GM19455 (cell line): Measurements from ENCODE around the gene HTD2.

Experiments
- ATAC-seq: cut with Tn5 transposase; IDR thresholded peaks from one replicate; pipeline ENCODE4 v1.9.1; 2021; ENCODE audit not compliant: unreplicated experiment

HTD2 gene

DNA sequence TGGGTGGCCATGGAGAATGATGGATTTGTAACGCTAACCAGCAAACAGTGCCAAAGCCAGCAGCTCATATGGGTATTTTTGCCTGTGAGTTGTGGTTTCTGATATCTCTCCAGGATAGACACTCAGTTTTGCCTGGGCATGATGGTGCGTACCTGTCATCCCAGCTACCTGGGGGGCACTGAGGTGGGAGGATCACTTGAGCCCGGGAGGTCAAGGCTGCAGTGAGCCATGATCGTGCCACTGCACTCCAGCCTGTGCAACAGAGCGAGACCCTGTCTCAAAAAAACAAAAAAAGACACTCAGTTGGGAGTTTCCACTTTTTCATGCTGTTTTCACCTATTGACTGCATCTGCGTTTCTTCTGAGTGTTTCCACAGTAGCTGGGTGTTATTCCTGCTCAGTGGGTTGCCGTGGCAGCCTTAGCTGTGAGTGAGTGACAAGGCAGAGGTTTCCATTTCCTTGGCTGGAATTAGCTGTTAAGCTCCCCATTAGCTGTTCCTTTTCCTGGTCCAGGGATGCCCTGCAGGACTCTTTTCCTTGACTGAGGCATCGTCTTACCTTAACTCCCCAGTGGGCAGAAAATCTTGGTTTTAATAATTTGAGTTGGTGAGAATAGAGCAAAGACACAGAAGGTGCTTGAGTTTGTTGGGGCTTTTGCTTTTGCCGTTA lies 14.5 kb upstream of the HTD2 start:
- no peak for ATAC-seq

DNA sequence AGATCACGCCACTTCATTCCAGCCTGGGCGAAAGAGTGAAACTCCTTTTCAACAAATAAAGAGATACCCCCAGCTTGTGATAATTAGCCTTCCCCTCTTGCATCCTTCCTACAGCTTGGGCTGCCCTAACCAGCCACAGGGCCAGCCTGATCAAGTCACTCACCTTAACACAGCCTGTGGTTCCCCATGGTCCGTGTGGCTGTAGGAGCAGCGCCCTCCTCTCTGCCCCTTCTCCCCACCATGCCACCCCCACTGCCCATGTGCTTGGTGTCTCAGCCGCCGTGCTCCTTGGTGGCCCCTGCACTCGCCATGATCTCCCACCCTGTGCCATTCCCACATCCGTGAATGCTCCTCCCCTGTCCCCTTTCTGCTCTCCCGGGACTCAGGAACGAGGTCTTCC lies 13.5 kb upstream of the HTD2 start:
- ATAC-seq = no peak

DNA sequence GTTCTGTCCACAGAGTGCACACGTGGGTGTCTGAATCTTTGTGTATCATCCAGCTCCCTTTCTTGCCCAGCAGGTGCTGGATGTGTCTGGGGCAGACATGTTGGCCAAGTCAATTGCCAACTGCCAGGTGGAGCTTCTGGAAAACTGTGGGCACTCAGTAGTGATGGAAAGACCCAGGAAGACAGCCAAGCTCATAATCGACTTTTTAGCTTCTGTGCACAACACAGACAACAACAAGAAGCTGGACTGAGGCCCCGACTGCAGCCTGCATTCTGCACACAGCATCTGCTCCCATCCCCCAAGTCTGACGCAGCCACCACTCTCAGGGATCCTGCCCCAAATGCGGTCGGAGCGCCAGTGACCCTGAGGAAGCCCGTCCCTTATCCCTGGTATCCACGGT lies 12.8 kb upstream of the HTD2 start:
- ATAC-seq = no peak

DNA sequence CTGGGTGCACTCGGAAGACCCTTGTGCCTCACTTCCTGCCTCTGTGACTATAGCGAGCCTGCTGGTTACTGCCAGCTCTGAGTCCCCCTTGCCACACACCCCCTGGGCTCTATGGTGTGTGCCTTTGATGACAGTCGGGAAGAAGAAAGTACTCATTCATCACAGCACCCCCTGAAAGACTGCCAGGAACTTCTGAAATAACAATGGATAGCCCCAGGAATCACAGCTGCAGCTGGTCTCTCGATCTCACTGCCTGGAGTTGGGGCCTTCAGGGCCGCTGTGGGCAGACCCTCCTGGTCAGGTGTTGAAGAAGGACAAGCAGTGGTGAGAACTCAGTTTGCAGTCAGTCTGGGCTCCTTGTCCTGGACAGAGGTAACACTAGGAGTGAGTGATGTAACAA lies 10.1 kb upstream of the HTD2 start:
- ATAC-seq = no peak

DNA sequence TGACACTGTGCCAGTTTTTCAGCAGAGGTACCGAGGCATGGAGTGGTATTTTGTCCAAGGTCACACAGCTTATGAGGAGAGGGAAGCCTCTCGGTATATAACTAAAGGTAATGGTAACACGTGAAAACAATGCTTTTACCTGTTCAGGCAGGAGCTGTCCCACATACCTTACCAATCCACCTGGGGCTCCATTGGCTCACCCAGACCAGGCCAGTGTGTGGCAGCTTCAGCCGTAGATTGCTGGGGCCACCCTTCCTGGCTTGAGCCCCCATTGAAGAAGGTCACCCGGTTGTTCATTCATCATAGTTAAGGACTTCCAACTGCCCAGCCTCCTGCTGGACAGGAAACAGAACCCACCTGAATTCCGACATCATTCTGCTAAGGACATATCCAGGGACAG lies 9.5 kb upstream of the HTD2 start:
- ATAC-seq = no peak

DNA sequence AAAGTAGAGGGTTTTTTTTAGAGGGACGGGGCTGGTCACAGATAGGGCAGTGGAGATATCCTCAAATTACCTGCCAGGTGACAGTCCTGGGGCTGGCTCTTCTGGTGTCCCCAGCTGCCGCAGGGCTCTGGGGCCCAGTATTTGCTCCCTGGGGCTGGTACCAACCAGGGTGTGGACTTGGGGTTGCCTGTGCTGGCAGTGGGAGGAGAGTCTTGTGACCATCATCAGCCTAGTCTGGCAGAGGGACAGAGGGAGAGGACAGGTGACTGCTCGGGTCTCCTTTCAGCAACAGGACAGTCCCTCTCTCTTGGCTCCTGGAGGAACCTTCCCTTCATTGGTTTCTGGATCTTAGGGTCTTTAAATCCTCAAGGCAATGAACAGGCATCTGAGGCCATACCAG lies 8.1 kb upstream of the HTD2 start:
- no peak for ATAC-seq

DNA sequence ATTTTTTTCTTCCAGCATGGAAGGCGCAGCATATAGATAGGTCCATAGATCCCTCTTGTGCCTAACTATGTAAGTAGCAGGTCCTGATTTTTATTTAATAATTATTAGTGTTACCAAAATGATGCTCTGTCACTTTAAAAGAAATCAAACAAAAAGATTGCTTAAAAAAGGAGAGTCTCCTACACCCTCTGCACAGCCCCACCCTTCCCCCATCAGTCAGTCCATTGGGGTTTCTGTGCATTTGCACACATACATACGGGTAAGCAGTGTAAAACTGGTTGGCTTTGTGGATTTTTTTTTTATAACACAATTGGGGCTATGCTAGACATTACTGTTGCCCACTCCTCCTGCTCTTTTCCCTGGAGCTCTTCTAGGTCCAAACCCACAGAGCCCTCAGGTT lies 7.2 kb upstream of the HTD2 start:
- ATAC-seq = no peak

DNA sequence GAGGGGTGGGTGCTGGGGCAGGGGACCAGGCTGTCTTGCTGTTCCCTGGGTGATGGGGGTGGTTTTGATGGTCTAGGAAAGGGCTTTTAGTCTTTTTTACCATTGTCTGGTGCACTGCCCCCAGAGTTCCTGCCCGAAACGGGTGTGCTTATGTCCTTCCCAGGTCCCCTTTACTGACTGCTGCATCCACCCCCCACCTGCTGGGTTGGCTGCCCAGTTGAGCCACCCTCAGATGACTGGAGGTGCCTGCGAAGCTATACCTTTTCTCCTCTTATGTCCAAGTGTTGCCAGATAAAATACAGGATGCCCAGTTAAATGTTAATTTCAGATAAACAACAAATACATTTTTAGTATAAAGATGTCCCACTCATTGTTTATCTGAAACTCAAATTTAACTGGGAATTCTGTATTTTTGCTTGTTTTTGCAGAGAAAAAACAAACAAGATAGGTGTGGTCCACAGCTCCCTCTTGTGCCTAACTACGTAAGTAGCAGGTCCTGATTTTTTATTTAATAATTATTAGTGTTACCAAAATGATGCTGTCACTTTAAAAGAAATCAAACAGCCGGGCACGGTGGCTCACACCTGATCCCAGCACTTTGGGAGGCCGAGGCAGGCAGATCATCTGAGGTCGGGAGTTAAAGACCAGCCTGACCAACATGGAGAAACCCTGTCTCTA lies 6.3 kb upstream of the HTD2 start:
- no peak for ATAC-seq

DNA sequence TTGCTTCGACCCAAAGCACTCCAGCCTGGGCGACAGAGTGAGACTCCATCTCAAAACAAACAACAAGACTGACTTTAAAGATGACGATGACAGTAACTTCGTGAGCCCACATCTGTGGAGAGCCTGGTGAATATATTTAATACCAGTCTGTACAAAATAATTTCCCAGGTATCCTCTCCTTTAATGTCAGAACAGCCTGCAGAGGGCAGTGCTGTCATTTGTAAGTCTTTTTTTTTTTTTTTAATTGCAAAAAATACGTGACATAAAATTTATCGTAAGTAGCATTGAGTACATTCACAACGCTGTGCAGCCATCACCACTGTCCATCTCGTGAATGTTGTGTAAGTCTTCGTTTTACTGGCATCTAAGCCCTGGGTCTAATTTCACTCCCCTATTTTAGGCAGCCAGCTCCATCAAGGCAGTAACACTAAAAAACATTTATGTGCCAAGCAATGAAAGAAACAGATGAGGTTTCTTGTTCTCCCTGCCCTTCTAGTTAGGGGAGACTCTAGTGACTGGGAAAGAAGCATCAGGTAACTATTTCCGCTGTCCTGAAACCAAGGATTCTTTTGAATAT lies 1.4 kb downstream of the HTD2 start:
- ATAC-seq = no peak

DNA sequence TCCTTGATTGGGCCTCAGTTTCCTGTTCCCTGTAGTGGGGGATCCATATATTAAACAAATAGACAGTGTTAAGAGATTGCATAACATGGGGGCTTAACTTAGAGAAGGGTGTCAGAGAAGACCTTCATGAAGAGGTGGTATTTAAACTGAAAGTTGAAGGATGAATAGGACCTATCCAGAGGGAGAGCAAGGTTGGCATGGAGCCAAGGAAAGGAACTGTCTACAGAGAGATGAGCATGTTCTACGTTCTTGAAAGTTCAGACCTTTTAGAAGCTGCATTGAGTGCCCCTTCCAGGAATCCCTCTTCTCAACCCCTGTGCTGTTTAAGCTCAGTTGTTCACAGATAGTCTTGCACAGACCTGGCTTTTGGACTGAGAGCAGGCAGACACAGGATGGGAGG lies 2.4 kb downstream of the HTD2 start:
- no peak for ATAC-seq

DNA sequence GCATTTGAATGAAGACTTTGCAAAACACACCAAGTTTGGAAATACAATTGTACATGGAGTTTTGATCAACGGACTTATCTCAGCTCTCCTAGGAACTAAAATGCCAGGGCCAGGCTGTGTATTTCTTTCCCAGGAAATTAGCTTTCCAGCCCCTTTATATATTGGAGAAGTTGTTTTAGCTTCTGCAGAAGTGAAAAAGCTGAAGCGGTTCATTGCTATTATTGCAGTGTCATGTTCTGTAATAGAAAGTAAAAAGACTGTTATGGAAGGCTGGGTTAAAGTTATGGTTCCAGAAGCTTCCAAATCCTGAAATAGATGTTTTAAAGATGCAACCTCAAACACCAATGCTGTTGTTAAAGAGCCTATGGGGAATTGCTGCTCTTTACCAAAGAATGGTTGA lies 11.5 kb downstream of the HTD2 start:
- ATAC-seq = no peak

DNA sequence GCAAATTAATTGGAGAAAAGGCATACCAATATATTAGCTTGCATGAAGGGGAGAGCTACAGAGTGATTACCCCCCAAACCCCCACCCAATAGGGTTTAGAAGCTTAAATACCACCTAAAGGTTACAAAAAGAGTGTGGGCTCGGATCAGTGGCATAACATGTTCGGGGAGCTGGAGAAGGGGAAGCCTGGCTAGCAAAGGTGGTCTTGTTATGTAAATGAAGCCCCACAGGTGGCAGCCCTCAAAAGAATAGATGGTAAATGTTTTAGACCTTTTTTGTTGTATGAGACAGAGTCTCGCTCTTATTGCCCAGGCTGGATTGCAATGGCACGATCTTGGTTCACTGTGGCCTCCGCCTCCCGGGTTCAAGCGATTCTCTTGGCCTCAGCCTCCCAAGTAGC lies 15.5 kb downstream of the HTD2 start:
- no peak for ATAC-seq

DNA sequence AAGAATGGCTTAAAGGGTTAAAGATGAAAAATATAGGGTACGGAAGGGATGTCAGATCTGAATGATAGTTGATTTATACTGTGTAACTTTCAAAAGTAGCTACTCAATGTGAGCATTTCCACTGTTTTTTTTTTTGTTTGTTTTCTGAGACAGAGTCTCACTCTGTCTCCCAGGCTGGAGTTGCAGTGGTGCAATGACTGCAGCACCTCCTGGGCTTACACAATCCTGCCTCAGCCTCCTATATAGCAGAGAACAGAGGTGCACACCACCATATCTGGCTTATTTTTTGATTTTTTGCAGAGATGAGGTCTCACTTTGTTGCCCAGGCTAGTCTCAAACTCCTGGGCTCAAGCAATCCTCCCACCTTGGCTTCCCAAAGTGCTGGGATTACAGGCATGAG lies 16.5 kb downstream of the HTD2 start:
- no peak for ATAC-seq

DNA sequence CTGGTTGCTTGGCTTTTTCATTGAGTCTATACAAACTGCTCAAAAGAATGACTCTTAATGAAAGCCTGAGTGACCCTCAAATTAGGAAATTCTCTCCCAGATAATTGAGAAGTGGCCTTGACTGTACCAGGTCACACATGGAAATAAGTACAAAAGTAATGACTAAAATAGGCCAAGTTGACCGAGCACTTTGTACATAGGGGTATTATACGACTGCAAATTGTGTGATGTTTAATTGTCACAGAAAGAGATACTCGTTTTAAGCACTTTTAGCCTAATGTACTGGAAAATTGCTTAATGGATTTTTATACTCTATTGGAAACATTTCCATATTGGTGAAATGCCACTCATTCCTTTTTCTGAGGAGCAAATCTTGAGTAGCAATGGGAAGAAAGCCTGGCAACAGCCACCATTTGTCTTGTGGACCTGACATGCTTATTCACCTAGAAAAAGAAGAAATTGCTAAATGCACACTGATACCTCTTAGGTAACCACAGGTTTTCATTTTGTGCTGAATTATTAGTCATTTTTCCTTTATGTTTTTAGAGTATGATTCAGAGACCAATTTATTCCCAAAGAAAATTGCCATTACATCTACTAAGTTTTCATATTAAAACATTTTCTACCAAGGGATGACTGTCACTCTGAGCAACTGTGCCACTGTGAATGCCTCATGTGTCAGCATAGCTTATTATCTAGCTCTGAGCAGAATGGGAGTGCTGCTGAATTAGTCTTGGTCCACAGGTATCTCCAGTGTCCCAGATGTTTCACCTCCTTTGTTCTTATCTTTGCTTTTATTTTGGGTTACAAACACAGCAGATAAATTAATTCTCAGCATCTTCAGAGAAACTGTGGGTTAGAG lies 17.4 kb downstream of the HTD2 start:
- ATAC-seq = no peak

DNA sequence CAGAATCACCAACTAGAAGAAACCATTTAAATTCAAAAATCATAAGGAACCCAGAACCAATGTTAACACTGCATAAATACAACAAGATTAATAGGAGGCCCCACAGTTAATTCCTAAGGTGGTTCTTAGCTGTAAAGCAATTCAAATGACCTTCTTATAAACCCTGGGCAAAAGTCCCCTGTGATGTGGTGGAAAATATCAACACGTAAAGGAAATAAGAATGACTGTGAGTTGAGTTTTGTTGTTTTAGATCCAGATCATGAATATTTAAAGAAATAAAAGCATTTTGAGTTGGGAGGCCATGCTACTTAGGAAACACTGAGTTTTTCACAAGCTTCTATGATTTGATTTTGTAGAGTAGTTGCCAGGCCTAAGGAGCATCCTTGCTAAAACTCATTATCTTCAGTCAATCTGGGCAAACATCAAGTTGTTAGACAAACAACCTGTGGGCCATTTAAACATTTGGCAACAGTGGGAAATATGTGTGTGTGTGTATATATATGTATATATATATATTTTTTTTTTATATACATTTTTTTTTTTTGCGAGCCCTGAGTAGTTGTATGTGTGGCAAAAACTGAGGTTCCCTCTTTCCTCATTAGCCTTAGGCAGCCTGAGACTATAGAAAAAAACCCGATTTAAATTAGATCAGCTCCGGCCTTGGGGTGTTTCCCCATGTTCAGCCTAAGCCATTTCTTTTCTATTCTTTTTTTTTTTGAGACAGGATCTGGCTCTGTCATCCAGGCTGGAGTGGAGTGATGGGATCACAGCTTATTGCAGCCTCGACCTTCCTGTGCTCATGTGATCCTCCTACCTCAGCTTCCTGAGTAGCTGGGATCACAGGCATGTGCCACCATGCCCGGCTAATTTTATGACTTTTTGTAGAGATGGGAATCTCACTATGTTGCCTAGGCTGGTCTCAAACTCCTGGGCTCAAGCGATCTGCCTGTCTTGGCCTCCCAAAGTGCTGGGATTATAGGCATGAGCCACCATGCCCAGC lies 18.4 kb downstream of the HTD2 start:
- ATAC-seq = no peak

DNA sequence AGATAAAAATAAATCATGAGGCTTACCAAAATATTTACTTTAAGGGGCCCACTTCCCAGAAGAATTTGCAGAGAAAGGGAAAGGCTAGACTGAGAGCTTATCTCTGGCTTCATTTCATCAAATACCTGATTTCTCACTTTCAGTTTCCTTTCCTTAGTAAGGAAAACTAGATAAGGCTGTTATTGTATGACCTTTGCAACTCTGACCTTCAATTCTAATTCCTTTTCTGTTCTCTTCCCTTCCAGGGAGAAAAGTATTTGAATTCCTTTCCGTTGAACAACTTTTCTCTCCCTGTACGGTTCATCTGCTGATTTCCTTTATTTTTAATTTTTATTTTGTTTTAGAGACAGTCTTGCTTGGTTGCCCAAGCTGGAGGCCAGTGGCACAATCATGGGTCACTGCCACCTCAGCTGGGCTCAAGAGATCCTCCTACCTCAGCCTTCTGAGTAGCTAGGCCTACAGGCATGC lies 19.2 kb downstream of the HTD2 start:
- no peak for ATAC-seq

DNA sequence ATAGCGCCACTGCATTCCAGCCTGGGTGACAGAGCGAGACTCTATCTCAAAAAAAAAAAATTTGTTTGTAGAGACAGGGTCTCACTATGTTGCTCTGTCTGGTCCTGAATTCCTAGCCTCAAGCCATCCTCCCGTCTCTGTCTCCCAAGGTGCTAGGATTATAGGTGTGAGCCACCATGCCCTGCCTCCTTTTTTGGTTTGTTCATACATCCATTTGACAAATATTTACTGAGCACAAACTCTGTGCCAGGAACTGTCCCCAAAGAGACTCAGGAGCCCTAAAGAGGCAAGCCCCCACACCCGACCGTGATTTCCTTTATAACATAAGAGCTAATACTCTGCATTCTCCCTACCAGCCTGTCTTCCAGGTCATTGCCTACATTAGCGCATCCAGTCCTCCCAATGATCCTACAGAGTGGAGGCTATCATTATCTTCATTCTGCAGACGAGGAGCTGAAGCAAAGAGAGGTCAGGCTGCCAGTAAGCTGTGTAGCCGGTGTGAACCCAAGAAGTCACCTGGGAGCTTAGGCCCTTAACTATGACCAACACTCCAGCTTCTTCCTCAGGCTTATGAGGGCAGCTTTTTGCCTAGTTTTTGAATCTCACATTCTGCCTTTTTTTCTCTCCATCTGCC lies 20.1 kb downstream of the HTD2 start:
- ATAC-seq = no peak

DNA sequence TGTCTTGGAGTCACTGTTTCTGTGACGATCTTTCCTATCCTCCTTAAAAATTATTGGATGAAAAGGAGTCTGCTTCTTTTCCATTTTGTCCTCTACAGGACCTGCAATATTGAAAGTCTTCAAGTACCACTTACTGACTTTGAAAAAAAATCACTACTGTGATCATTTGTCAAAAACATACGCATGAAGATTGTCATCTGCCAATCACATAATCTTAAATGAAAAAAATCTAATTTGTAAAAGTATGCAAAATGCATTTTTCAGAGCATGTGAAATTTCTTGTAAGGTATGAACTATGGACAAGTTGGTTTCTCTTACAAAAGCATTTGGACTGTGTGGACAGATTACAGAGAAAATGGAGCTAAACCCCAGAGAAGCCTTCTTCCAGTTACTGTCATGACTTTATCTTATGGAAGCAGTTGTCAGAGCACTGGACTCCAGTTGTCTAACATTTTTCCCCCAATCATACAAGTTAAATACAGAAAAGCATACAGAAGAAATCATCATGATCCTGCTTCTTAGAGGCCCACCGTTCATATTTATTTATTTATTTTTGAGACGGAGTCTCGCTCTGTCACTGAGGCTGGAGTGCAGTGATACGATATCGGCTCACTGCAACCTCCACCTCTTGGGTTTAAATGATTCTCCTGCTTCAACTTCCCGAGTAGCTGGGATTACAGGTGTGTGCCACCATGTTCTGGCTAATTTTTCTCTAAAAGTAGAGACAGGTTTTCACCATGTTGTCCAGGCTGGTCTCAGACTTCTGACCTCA lies 23.0 kb downstream of the HTD2 start:
- no peak for ATAC-seq

DNA sequence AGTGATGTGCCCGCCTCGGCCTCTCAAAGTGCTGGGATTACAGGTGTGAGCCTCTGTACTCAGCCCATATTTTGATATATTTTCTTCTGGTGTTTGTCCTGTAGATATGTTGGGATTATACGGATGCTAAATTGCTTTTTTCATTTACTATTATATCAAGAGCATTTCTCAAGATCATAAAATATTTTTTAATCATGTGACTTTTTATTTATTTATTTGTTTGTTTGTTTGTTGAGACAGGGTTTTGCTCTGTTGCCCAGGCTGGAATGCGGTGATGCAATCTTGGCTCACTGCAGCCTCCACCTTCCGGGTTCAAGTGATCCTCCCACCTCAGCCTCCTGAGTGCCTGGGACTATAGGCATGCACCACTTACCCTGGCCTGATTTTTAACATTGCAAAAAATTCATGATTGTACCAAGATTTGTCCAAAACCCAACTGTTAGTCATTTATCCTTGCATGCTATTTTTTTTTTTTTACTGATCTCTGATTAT lies 23.6 kb downstream of the HTD2 start:
- ATAC-seq = no peak
